ENCODE results near the gene PNKD. TPM values are rescaled to one million over a fixed set of nuclear protein-coding genes. Genes with fewer than 3 reads are reported as not detected.

PNKD gene
- total and polyA plus RNA-seq, 7 donors = 31.5 to 86.9 (median 54.5) TPM

DNA sequence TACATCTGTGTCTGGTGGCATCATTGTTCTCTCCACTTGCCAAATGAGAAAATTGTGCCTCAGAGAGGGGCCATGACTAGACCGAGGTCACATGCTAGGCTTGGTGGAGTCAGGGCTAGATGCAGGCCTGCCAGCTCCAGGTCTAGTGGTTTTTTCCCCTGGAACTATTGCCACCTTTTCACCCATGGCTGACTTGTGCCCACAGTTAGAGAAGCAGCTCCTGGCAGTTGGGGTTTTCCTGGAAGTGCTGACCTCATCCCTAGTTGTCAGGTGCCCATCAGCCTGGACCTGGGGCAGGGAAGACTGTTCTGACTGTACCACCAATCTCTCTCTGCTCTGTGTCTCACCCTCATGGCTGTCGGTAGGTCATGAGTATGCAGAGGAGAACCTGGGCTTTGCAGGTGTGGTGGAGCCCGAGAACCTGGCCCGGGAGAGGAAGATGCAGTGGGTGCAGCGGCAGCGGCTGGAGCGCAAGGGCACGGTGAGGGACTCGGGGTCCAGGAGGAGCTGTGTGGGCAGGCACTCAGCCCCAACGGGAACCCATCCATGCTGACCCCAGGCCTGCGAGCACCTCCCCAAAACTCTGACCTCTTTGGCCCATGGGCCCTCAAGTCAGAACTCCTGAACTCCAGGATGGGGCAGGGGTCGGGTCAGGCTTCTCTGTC, 73.9 kb downstream of the PNKD start:
- ATAC-seq (no peak), DNase-seq (no peak)
- no peaks in the 10 kb centered on the region for H3K4me1 ChIP-seq
- H3K27ac ChIP-seq = no peak overlapping the region
- no peaks in the 10 kb centered on the region for H3K9me3 ChIP-seq
- H3K4me3 ChIP-seq = no peak overlapping the region
- peaks cover 0 to 2% (median 0%) of the 10 kb centered on the region in 3 donors for H3K27me3 ChIP-seq (ENCODE audit: insufficient read depth in 3 of 3, low read length in 2 of 3)
- 94 to 98% (median 97%) methylated on average over 12 of the region's 12 CpGs for WGBS, 3 donors
- TF ChIP-seq, protein P1, sequence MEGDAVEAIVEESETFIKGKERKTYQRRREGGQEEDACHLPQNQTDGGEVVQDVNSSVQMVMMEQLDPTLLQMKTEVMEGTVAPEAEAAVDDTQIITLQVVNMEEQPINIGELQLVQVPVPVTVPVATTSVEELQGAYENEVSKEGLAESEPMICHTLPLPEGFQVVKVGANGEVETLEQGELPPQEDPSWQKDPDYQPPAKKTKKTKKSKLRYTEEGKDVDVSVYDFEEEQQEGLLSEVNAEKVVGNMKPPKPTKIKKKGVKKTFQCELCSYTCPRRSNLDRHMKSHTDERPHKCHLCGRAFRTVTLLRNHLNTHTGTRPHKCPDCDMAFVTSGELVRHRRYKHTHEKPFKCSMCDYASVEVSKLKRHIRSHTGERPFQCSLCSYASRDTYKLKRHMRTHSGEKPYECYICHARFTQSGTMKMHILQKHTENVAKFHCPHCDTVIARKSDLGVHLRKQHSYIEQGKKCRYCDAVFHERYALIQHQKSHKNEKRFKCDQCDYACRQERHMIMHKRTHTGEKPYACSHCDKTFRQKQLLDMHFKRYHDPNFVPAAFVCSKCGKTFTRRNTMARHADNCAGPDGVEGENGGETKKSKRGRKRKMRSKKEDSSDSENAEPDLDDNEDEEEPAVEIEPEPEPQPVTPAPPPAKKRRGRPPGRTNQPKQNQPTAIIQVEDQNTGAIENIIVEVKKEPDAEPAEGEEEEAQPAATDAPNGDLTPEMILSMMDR (IDR thresholded peaks at IDR 0.05) = no peak
- no peaks in the 10 kb centered on the region for H3K36me3 ChIP-seq (ENCODE audit: insufficient read depth in 1 of 2, low read depth in 1 of 2)
- intact Hi-C loops (cut with DNase I) = no loop called here

GRCh38 chr2:218344755-218345417, 74.6 kb downstream of the PNKD start:
- Histone ChIP-seq H3K4me1 (no peaks in the 10 kb centered on the region), H3K4me3 (no peak overlapping the region), H3K9me3 (no peaks in the 10 kb centered on the region), H3K27me3 (ENCODE audit: insufficient read depth in 3 of 3, low read length in 2 of 3) (peaks cover 0 to 2% (median 0%) of the 10 kb centered on the region in 3 donors), H3K36me3 (ENCODE audit: insufficient read depth in 1 of 2, low read depth in 1 of 2) (no peaks in the 10 kb centered on the region), H3K27ac (no peak overlapping the region)
- DNase-seq (no peak), ATAC-seq (no peak)
- TF ChIP-seq, protein P1 (IDR thresholded peaks at IDR 0.05) = no peak
- intact Hi-C loops (cut with DNase I) = no loop called here
- 93 to 95% (median 94%) methylated on average over 21 to 22 of the region's 22 CpGs for WGBS, 3 donors

DNA sequence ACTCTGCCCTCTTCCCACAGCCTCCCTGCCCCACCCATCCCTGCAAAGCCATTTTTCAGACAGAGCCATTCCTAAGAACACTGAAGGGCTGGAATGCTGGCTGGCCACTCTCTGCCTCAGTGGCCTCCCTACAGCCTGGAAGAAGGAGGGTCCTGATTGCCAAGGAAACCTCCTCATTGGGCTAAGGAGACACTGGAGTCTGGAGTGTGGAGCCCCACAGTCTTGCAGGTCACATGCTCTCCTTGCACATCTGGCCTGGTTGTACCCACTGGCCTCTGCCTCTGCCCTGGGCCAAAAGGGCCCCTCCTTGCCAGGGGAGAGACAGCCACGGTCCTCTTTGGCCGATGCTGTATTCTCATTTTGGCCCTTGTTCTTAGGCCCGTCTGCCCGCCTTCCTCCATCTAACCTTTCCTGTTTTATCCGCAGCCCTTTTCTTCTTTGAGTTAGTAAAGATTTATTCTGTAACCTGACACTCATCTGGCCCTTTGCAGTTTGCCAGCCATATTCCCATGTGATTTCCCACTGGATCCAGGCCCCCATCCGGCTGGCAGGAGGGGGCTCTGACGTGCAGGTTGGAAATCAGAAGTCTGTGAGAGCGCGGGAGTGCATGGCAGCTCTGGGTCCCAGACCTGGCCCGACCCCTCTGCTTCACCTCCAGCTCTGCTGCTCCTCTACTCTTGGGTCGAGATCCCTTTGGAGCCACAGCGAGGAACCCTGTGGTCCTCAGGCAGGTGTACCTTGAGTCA, 75.3 kb downstream of the PNKD start:
- no peaks in the 10 kb centered on the region for H3K36me3 ChIP-seq (ENCODE audit: insufficient read depth in 1 of 2, low read depth in 1 of 2)
- TF ChIP-seq, protein P1 (IDR thresholded peaks at IDR 0.05) = no peak
- peaks cover 0 to 2% (median 0%) of the 10 kb centered on the region in 3 donors for H3K27me3 ChIP-seq (ENCODE audit: insufficient read depth in 3 of 3, low read length in 2 of 3)
- no peak overlapping the region for H3K27ac ChIP-seq
- no peaks in the 10 kb centered on the region for H3K9me3 ChIP-seq
- DNase-seq = no peak
- intact Hi-C loops (cut with DNase I) = no loop called here
- 53 to 70% (median 56%) methylated on average over 12 of the region's 12 CpGs for WGBS, 3 donors
- H3K4me3 ChIP-seq = no peak overlapping the region
- H3K4me1 ChIP-seq = no peaks in the 10 kb centered on the region
- ATAC-seq = no peak

GRCh38 chr2:218347172-218347571, 76.9 kb downstream of the PNKD start:
- intact Hi-C loops (cut with DNase I) = no loop called here
- TF ChIP-seq, protein P1 (IDR thresholded peaks at IDR 0.05) = no peak

More at GRCh38 chr2:218347172-218347571, 76.9 kb downstream of the PNKD start:
- DNase-seq = no peak
- H3K4me1 ChIP-seq = no peaks in the 10 kb centered on the region
- peaks cover 0 to 2% (median 0%) of the 10 kb centered on the region in 3 donors for H3K27me3 ChIP-seq (ENCODE audit: insufficient read depth in 3 of 3, low read length in 2 of 3)
- no peaks in the 10 kb centered on the region for H3K36me3 ChIP-seq (ENCODE audit: insufficient read depth in 1 of 2, low read depth in 1 of 2)
- H3K27ac ChIP-seq = no peak overlapping the region
- H3K9me3 ChIP-seq = no peaks in the 10 kb centered on the region
- 86 to 89% (median 87%) methylated on average over 5 of the region's 5 CpGs for WGBS, 3 donors
- H3K4me3 ChIP-seq = no peak overlapping the region
- no peak for ATAC-seq

Measured in psoas muscle (tissue), 8 donors.